Left renal cortex interstitium (tissue), 4 donors: Measurements from ENCODE around the gene PTPRM. TPM values are rescaled to one million over a fixed set of nuclear protein-coding genes. Genes with fewer than 3 reads are reported as not detected.

Experiments used
- DNase-seq, 4 donors: peaks; one replicate each; pipeline ENCODE4 v3.0.0-alpha.2; 2013; ENCODE audit warnings: low read depth in 4 of 4, low spot score in 2 of 4, missing footprints in 1 of 4
- polyA plus RNA-seq, 4 donors: library from polyadenylated mRNA; unstranded; fragments of 120-200 nt; gene quantifications; one replicate each; pipeline ENCODE4 v1.2.1, GENCODE V29; 2013; ENCODE audit not compliant: insufficient read length in 4 of 4

Gene PTPRM
- polyA plus RNA-seq, 4 donors = 80.9 to 108 (median 89.7) TPM

DNA sequence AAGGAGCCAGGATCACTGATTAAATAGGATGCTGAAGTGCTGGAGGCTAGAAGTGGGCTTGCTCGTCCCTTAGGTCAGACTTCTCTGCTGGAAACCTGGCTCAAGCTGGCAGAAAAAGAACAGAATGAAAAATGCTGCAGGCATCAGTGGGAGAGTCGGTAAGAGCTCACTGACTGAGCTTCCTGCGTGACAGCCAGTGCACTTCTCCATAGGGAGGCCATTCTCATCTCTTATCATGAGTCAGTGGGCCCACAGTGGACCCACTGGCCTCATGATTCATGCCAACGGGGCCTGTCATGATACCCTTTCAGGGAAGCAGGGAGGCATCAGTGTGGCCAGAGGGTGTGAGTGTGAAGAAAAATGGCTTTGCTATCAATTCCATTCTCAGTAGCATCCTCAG is 498.2 kb downstream of the PTPRM start:
- DNase-seq = no peak

GRCh38 chr18:8065773-8066172 is 498.7 kb downstream of the PTPRM start:
- DNase-seq = no peak

GRCh38 chr18:8069708-8070107 is 502.6 kb downstream of the PTPRM start:
- DNase-seq = no peak

GRCh38 chr18:8073167-8073566 is 506.1 kb downstream of the PTPRM start:
- no peak for DNase-seq

- no peak for DNase-seq
These were observed 513.0 kb downstream of the PTPRM start for GRCh38 chr18:8080092-8080491.

GRCh38 chr18:8081267-8081666 is 514.2 kb downstream of the PTPRM start:
- no peak for DNase-seq

DNA sequence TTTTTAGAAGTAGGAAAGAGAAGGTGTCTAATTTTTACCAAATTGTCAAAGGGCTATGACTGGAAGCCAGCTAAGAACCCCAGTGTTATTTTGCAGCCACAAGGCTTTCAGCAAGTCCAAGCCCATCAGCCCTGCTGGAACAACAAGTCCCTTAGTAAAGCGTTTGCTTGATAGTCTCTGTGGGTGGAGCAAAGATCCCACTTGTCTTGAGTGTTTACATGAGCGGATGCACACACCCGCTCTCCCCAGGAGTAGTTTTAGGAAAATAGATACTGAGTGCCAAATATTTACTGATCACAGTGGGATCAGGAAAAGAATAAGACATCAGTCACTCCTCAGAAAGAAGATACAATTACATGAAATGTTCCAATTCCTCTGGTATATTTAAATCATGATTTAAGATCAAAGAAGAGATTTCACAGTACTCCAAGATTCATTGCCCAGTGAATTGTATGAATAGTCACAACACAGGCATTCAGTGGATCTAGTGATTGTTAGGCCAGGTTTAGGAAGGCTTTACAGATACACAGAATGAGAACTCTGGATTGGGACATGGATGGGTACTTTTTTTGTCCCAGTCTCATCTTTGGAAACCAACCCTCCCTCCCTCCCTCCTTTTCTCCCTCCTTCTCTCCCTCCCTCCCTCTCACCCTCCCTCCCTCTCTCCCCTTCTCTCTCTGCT is 514.9 kb downstream of the PTPRM start:
- no peak for DNase-seq

DNA sequence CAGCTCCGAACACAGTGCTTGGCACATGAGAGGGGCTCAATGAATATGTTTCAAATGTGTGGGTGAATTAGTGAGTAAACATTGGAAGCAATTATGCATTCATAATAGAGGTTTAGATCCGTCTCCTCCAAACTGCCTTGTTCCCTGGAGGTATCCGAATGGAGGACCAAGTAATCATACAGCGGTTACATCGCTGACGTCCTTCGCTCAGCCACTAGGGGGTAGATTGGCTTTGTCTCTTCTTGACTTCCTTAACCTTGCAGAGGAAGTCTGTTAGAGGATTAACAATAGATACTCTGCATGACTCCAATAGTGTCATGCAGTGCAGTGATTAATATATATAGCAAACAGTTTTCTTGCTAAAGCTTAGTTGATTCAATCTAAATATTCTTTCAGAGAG is 517.0 kb downstream of the PTPRM start:
- DNase-seq = peak in 3 of 4 donors; percentile 5 to 15 (median 11)

GRCh38 chr18:8088626-8089025 is 521.5 kb downstream of the PTPRM start:
- no peak for DNase-seq

GRCh38 chr18:8091035-8091434 is 523.9 kb downstream of the PTPRM start:
- no peak for DNase-seq

GRCh38 chr18:8095947-8096570 is 528.9 kb downstream of the PTPRM start:
- no peak for DNase-seq

DNA sequence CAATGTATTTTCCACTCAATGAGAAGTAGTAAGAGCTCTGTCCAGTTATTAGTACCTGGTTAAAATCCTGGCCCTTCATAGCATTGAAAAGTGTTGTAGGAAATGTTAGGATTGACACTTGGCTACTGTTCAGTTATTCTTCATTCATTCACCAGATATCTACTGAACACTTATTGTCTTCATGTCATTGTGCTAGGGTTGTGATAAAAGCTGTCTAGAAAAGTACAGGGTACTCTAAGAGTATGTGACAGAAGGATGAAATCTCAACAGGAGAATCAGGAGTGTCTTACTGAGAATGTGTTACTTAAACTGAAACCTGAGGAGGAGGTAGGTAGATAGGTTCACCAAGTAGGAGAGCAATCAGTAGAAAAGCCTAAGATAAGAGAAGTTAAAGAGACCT is 530.3 kb downstream of the PTPRM start:
- DNase-seq = no peak

DNA sequence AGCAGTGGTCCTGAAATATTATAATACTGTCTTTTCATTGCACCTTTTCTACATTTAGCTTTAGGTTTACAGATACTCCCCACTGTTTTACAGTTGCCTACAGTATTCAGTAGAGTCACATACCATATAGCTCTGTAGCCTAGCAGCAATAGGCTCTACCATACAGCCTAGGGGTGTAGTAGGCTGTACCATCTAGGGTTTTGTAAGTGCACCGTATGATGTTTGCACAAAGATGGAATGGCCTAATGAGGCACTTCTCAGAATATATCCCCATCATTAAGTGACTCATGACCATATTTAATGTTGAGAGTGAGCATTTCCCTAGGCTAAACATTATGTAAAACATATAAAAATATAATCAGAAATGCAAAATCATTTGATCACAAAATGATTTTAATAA is 530.8 kb downstream of the PTPRM start:
- DNase-seq = no peak

GRCh38 chr18:8106603-8107002 is 539.5 kb downstream of the PTPRM start:
- DNase-seq = no peak

GRCh38 chr18:8107426-8107825 is 540.3 kb downstream of the PTPRM start:
- DNase-seq = no peak

DNA sequence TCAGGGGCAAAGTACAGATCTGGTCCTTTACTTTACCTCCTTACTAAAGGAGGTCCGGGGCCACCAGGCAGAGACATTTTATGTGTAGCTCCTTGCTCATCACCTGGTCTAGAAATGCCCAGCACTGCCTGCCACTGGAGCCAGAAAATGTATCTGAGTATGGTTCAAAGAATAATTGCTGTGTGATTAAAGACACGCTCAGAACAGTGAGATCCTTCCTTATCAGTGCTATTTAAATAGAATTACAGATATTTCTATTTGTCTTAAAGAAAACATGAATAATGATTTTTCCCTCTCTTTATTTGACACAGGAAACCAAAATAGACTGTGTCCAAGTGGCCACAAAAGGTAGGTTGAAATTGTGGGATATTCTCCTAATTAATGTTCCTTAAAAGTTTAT is 547.4 kb downstream of the PTPRM start:
- no peak for DNase-seq

- no peak for DNase-seq
These were observed 549.4 kb downstream of the PTPRM start for GRCh38 chr18:8116341-8117005.

- DNase-seq = no peak
These were observed 549.9 kb downstream of the PTPRM start for GRCh38 chr18:8117006-8117371.

DNA sequence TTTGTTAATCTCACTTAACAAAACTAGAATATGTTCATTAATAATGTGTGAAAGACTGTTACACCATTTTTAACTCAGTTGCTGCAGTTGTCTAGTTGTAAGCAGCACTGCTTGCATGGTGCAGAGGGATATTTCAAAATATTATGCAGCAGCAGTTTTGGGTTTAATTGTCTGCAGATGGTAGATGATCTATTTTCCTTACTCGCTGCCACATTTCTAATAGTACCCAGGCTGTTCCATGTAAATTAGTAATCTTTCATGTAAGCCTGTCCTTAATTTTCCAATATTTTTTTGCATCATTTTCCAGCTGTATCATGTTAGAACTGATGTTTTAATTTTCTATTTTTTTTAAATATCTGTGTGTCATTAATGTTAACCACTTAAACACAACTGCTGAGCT is 554.0 kb downstream of the PTPRM start:
- no peak for DNase-seq

DNA sequence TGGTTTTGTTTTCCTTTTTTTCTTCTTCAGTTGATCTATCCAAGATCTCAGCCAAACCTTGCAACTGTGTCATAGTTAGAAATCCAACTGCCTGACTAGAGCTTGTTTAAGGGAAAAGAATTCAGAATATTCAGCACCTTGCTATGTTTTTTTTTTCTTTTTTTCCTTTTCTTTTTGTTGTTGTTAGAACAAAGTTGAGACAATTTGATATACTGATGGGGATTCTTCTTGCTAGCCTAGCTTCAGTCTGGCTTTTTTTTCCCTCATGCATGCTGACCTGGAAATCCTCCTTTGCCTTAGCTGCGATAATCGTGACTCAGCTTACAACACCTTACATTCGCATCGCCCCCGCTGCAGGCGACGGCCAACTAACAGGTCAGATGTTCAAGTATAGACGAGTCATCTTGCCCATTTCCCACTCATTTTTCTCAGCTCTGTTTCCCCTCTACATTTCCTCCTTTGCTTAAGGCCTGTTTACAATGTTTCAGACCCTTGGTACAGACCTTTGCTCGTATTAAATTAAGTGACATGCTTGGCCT is 554.9 kb downstream of the PTPRM start:
- DNase-seq = no peak

DNA sequence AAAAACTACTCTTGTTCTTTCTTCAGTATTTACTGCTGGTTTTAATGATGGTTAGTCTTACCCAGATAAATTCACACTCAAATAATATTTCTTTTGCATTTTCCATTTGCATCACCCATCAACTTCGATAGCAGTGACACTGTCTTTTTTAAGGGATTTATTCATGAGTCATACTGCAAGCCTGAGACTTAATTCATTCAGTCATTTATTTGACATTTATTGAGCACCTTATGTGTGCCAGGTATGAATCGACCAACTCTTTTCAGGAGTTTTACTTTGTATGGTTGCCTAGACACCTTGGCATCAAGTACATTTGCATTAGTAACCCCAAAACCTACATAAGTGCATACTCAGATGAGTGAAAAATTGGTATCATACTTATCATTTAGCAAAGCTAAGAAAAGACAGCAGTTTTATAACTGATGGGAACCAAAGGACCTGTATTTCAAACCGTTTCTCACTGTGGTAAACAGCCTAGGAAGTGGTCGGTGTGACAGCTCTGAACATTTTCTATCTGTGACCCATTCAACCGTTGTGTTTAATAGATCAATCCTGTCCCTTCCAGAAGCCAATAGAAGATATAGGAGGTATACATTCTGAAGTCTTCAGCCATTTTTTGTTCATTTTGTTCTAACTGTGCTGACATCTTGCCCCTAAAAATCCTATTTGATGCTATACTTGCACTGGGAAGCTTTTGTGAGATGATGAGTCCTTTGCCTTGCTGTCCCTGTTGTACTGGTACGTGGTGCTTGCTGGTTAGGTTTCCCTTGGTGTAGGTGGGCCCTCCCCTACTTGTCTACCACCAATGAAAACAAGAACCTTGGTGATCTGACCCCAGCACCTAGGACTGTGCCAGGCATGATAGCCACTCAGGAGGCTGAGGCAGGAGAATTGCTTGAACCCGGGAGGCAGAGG is 557.4 kb downstream of the PTPRM start:
- DNase-seq = no peak
